Kidney (tissue), 14 donors: ENCODE data around the gene ARFGAP3. TPM values are rescaled to one million over a fixed set of nuclear protein-coding genes. Genes with fewer than 3 reads are reported as not detected.

ENCODE experiments used
- DNase-seq, 5 donors: peaks; one replicate each; pipeline ENCODE4 v3.0.0-alpha.2; 2013 to 2020
- FAIRE-seq: peaks from 2 replicates; lab custom pipeline; 2012; peaks lifted over from hg19 to GRCh38; lab: Jason Lieb, UNC
- H3K27ac ChIP-seq, 2 donors: one replicate each; pipeline ENCODE4 v1.7.0; 2013; ENCODE audit warnings: low read depth in 2 of 2, low read length in 2 of 2, inconsistent platforms in 1 of 2
- H3K27me3 ChIP-seq: one replicate; pipeline ENCODE4 v1.7.1; 2013; ENCODE audit warnings: low read length, inconsistent platforms; ENCODE audit not compliant: control insufficient read depth, insufficient read depth
- H3K36me3 ChIP-seq, 3 donors: one replicate each; pipeline versions ENCODE4 v1.7.0 to v1.7.1; 2013; ENCODE audit warnings: low read length in 3 of 3, control low read depth in 1 of 3, inconsistent platforms in 1 of 3; ENCODE audit not compliant: insufficient read depth in 3 of 3, control insufficient read depth in 2 of 3
- H3K4me1 ChIP-seq, 3 donors: one replicate each; pipeline versions ENCODE4 v1.7.0 to v1.7.1; 2013; ENCODE audit warnings: low read length in 3 of 3, inconsistent platforms in 1 of 3, low read depth in 1 of 3; ENCODE audit not compliant: control insufficient read depth in 2 of 3, insufficient read depth in 2 of 3
- H3K4me3 ChIP-seq, 3 donors: one replicate each; pipeline versions ENCODE4 v1.7.0 to v1.8.1; 2013; ENCODE audit warnings: low read length in 3 of 3, control low read depth in 1 of 3, inconsistent platforms in 1 of 3
- H3K9ac ChIP-seq, 3 donors: one replicate each; pipeline versions ENCODE4 v1.7.0 to v1.7.1; 2013; ENCODE audit warnings: low read length in 3 of 3, control low read depth in 1 of 3, inconsistent platforms in 1 of 3
- H3K9me3 ChIP-seq, 3 donors: one replicate each; pipeline versions ENCODE4 v1.7.0 to v1.7.1; 2013; ENCODE audit warnings: low read length in 3 of 3, control low read depth in 1 of 3, inconsistent platforms in 1 of 3; ENCODE audit not compliant: control insufficient read depth in 2 of 3, insufficient read depth in 1 of 3
- intact Hi-C: fragments of 100-400 bp; cut with DNase I; formaldehyde crosslinking; loops from one replicate; pipeline ENCODE4 v1.11.1; 2022
- polyA plus RNA-seq: library from polyadenylated mRNA; stranded (reverse); fragments of 350-450 nt; fragmentation: Illumina TruSeq; extraction: RNeasy Lipid Tissue Mini Kit (QIAGEN cat#74804); gene quantifications from one replicate; pipeline ENCODE4 v1.2.3, GENCODE V29; 2014; ENCODE audit warnings: low read depth, low replicate concordance; ENCODE audit not compliant: insufficient read depth
- total RNA-seq: library from RNA; stranded (reverse); fragmentation: NEBNext Ultra II Directional; extraction: Animal tissue kit (Norgen Biotek cat#: 25700); gene quantifications from one replicate; pipeline ENCODE4 v1.2.1, GENCODE V29; 2021
- TF ChIP-seq, protein P1 (sequence below): IDR thresholded peaks from 3 replicates; pipeline ENCODE4 v1.5.1; 2012; ENCODE audit warnings: mild to moderate bottlenecking, moderate library complexity, borderline replicate concordance; ENCODE audit not compliant: insufficient read depth; ENCODE audit errors: extremely low read depth
- donor health status: control.
- donor health status: control.
- donor health status: control.
- donor health status: control.
- donor health status: control.
- donor health status: DM: yes; HTN: yes; CAD: no.
- donor health status: Normal renal cell carcinoma (clear cell type).

The ARFGAP3 gene
- total and polyA plus RNA-seq, 2 donors from 2014 or later: 29.9 to 97.3 TPM

DNA sequence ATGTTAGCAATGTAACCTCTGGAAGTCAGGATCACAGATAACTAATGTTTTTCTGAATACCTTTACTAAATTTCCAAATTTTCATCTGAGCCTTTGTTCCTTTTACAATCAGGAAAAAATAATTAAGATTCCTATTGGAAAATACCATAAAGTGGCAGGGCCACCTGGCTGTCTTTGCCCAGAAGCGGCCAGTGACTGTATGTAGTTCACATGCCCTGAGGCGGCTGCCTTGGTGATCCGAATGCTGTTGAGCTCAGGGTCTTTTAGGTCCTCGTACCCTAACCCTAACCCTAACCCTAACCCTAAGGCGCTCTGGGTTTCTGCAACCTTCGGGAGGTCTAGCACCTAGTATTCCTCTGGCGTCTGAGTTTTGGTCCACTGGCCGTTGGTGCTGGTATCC lies 8.5 kb upstream of the ARFGAP3 start:
- H3K9me3 ChIP-seq: no peaks in the 10 kb centered on the region
- no peaks in the 10 kb centered on the region for H3K27me3 ChIP-seq
- TF ChIP-seq, protein P1, sequence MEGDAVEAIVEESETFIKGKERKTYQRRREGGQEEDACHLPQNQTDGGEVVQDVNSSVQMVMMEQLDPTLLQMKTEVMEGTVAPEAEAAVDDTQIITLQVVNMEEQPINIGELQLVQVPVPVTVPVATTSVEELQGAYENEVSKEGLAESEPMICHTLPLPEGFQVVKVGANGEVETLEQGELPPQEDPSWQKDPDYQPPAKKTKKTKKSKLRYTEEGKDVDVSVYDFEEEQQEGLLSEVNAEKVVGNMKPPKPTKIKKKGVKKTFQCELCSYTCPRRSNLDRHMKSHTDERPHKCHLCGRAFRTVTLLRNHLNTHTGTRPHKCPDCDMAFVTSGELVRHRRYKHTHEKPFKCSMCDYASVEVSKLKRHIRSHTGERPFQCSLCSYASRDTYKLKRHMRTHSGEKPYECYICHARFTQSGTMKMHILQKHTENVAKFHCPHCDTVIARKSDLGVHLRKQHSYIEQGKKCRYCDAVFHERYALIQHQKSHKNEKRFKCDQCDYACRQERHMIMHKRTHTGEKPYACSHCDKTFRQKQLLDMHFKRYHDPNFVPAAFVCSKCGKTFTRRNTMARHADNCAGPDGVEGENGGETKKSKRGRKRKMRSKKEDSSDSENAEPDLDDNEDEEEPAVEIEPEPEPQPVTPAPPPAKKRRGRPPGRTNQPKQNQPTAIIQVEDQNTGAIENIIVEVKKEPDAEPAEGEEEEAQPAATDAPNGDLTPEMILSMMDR: no peak
- DNase-seq (no peak), FAIRE-seq (no peak)
- H3K27ac ChIP-seq: no peak overlapping the region
- H3K36me3 ChIP-seq: peaks cover 0 to under 1% (median 0%) of the 10 kb centered on the region in 3 donors
- H3K4me3 ChIP-seq: no peak overlapping the region
- intact Hi-C loops: loop anchor here (10.0 kb wide), 1 partner anchor 169 kb away; no protein-coding TSS in a partner anchor
- H3K4me1 ChIP-seq: peaks cover 0 to 10% (median 4%) of the 10 kb centered on the region in 3 donors
- no peak overlapping the region for H3K9ac ChIP-seq

DNA sequence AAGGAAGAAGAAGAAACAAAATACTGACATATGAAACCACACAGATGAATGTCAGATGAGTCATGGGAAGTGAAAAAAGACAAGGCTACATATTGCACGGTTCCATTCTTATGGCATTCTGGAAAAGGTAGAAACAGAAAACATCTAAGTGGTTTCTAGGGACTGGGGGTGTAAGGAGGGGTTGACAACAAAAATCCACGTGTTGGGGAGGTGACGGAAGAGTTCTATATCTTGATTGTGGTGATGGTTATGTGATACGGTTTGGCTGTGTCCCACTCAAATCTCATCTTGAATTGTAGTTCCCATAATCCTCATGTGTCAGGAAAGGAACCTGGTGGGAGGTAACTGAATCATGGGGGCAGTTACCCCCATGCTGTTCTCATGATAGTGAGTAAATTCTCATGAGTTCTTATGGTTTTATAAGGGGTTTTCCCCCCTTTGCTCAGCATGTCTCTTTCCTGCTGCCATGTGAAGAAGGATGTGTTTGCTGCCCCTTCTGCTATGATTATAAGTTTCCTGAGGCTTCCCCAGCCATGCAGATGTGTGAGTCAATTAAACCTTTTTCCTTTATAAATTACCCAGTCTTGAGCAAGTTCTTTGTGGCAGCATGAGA lies 6.4 kb upstream of the ARFGAP3 start:
- Histone ChIP-seq H3K4me1 (peaks cover 0 to 6% (median 3%) of the 10 kb centered on the region in 3 donors), H3K27me3 (no peaks in the 10 kb centered on the region), H3K4me3 (no peak overlapping the region), H3K36me3 (no peaks in the 10 kb centered on the region), H3K9me3 (no peaks in the 10 kb centered on the region), H3K9ac (no peak overlapping the region), H3K27ac (no peak overlapping the region)
- intact Hi-C loops: loop anchor here (10.0 kb wide), 1 partner anchor 171 kb away; no protein-coding TSS in a partner anchor
- TF ChIP-seq, protein P1: no peak
- DNase-seq (no peak), FAIRE-seq (no peak)

DNA sequence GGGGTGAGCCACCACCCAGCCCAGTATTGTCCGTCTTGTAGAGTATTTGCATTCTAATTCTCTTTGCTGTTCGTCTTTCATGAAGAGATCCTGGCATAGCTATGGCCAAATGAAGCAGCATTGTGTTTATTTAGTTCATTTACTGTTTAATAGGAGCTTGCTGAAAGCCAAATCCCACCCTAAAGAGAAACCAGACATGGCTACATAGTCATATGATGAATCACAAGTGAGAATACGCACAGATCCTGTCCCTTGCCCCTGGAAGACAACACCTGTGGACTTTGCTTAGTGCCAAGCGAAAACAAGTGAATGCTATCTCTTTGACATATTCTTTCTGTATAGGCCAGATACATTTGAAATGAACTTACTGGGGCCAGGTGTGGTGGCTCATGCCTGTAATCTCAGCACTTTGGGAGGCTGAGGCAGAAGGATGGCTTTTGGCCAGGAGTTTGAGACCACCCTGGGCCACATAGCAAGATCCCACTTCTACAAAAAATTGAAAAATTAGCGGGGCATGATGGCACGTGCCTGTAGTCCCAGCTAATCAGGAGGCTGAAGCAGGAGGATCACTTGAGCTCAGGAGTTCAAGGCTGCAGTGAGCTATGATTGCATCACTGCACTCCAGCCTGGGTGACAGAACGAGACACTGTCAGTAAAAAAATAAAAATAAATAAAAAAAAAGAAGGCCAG lies 5.1 kb upstream of the ARFGAP3 start:
- H3K9ac ChIP-seq: no peak overlapping the region
- DNase-seq (no peak), FAIRE-seq (no peak)
- no peaks in the 10 kb centered on the region for H3K9me3 ChIP-seq
- no peaks in the 10 kb centered on the region for H3K36me3 ChIP-seq
- no peaks in the 10 kb centered on the region for H3K27me3 ChIP-seq
- TF ChIP-seq, protein P1: no peak
- no peak overlapping the region for H3K27ac ChIP-seq
- peaks cover 0 to 6% (median 3%) of the 10 kb centered on the region in 3 donors for H3K4me1 ChIP-seq
- intact Hi-C loops: loop anchor here (10.0 kb wide), 1 partner anchor 173 kb away; no protein-coding TSS in a partner anchor
- no peak overlapping the region for H3K4me3 ChIP-seq
